OCI-LY7 (cell line): ENCODE data around the gene DGCR2. TPM values are rescaled to one million over a fixed set of nuclear protein-coding genes. Genes with fewer than 3 reads are reported as not detected.

Source experiments
- BruUV-seq: library from RNA; stranded (reverse); fragments of 400-500 nt; replicated peaks from 2 replicates; lab custom pipeline; 2021; lab: Mats Ljungman, UMichigan
- CTCF ChIA-PET: fragments of 300-600 bp; sonication (Branson Sonifier 250); formaldehyde crosslinking; loops from one replicate; lab custom pipeline; 2022; ENCODE audit warnings: antibody characterized with exemption; ENCODE audit not compliant: unreplicated experiment; lab: Charles Lee
- POLR2A ChIA-PET: fragments of 300-600 bp; sonication (Branson Sonifier 250); formaldehyde crosslinking; loops from one replicate; lab custom pipeline; 2022; ENCODE audit warnings: antibody characterized with exemption; lab: Charles Lee
- DNase-seq: peaks from one replicate; pipeline ENCODE4 v3.0.0-alpha.2; 2015; ENCODE audit warnings: low spot score
- H2AFZ ChIP-seq: fragments of 200-600 bp; sonication (generic), shearing (Covaris generic); 2 replicates; pipeline ENCODE4 v1.6.1; 2014; ENCODE audit warnings: mild to moderate bottlenecking, antibody characterized with exemption, low read length, moderate library complexity
- H3K27ac ChIP-seq: fragments of 200-600 bp; sonication (generic); 2 replicates; pipeline ENCODE4 v1.5.1; 2014; ENCODE audit warnings: mixed run types, low read depth, mild to moderate bottlenecking, moderate library complexity, low read length, inconsistent platforms; ENCODE audit not compliant: poor library complexity, severe bottlenecking
- H3K36me3 ChIP-seq: fragments of 200-600 bp; sonication (generic); 2 replicates; pipeline ENCODE4 v1.6.1; 2014; ENCODE audit warnings: mild to moderate bottlenecking, antibody characterized with exemption, low read length, moderate library complexity, mixed read lengths; ENCODE audit not compliant: insufficient read depth
- H3K4me1 ChIP-seq: fragments of 200-600 bp; sonication (generic); 2 replicates; pipeline ENCODE4 v1.5.1; 2014; ENCODE audit warnings: mild to moderate bottlenecking, low read length; ENCODE audit not compliant: insufficient read depth, poor library complexity, severe bottlenecking
- H3K4me2 ChIP-seq: fragments of 200-600 bp; sonication (generic); 2 replicates; pipeline ENCODE4 v1.6.1; 2014; ENCODE audit warnings: mild to moderate bottlenecking, low read length
- H3K4me3 ChIP-seq: fragments of 200-600 bp; sonication (generic); 2 replicates; pipeline ENCODE4 v1.5.1; 2014; ENCODE audit warnings: mild to moderate bottlenecking, low read depth, low read length; ENCODE audit not compliant: poor library complexity, severe bottlenecking
- H3K79me2 ChIP-seq: fragments of 200-600 bp; sonication (generic); 2 replicates; pipeline ENCODE4 v1.6.1; 2016; ENCODE audit warnings: low read depth, mild to moderate bottlenecking, low read length, moderate library complexity, mixed read lengths; ENCODE audit not compliant: insufficient read depth
- H3K9me2 ChIP-seq: fragments of 200-600 bp; sonication (generic); 2 replicates; pipeline ENCODE4 v1.6.1; 2016; ENCODE audit warnings: mild to moderate bottlenecking, low read length, mixed read lengths; ENCODE audit not compliant: insufficient read depth
- H3K9me3 ChIP-seq: fragments of 200-600 bp; sonication (generic); 2 replicates; pipeline ENCODE4 v1.6.1; 2014; ENCODE audit warnings: mild to moderate bottlenecking, mixed run types, low read length, mixed read lengths
- H4K20me1 ChIP-seq: fragments of 200-600 bp; sonication (generic); 2 replicates; pipeline ENCODE4 v1.6.1; 2014; ENCODE audit warnings: mild to moderate bottlenecking, antibody characterized with exemption, low read length, moderate library complexity, mixed read lengths; ENCODE audit not compliant: insufficient read depth
- CTCF ChIP-seq: fragments of 200-600 bp; sonication (generic); conservative IDR thresholded peaks from 2 replicates; pipeline ENCODE4 v1.5.1; 2014; ENCODE audit warnings: mild to moderate bottlenecking, antibody characterized with exemption, low read length, moderate library complexity, mixed read lengths
- EZH2phosphoT487 ChIP-seq: fragments of 200-600 bp; sonication (generic); IDR thresholded peaks from 2 replicates; pipeline ENCODE4 v1.6.1; 2018; ENCODE audit warnings: low read depth, borderline replicate concordance, mild to moderate bottlenecking, mixed run types, antibody characterized with exemption, low read length, moderate library complexity, mixed read lengths
- intact Hi-C: fragments of 100-400 bp; cut with micrococcal nuclease; formaldehyde crosslinking; loops from one replicate; pipeline ENCODE4 v1.10.0; 2022; ENCODE audit not compliant: unreplicated experiment
- total RNA-seq, 2 experiments: library from RNA; depleted of rRNA in 1 of 2; stranded (reverse); fragments of >200 nt in 1 of 2; shearing (Covaris generic) in 1 of 2; gene quantifications; 2 replicates each; pipeline ENCODE4 v1.2.3, GENCODE V29; 2014 to 2022

DGCR2 gene
- total RNA-seq, 2 experiments from 2014 or later, result 27.6 to 29.7 TPM

DNA sequence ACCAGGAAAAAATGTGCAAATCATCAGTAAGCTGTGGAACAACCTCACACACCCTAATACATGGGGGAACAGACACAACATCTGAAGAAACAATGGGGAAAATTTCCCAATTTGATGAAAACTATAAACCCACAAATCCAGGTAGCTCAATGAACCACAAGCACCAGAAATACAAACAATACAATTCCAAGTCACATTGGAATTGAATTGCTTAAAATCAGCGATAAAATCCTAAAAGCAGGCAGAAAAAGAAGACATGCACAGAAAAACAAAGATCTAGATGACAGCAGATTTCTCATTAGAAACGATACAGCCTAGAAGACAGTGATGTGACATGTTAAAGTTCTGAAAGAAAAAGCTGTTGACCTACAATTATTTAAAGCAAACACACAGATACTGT, 32.0 kb downstream of the DGCR2 start:
- H4K20me1 ChIP-seq, result peaks cover 8% of the 10 kb centered on the region; the same call in 1 of the 2 replicates
- intact Hi-C loops, result no loop called here
- no peak overlapping the region for H3K4me2 ChIP-seq
- no TSS peak for BruUV-seq
- H3K79me2 ChIP-seq, result no peaks in the 10 kb centered on the region; the same call in 1 of the 2 replicates
- POLR2A ChIA-PET, result interaction anchor here (0.6 to 0.7 kb wide), 2 partner anchors 40 to 1412 kb away, joined by 3 to 4 read pairs; no protein-coding TSS in a partner anchor
- no peaks in the 10 kb centered on the region for H3K9me3 ChIP-seq
- H3K4me1 ChIP-seq, result peaks cover 20% of the 10 kb centered on the region
- H2AFZ ChIP-seq, result no peak overlapping the region
- peaks cover 3% of the 10 kb centered on the region; the same call in 1 of the 2 replicates for H3K36me3 ChIP-seq
- CTCF ChIA-PET, result no interaction called here
- no peak overlapping the region for H3K27ac ChIP-seq
- no peak overlapping the region for H3K4me3 ChIP-seq
- no peaks in the 10 kb centered on the region for H3K9me2 ChIP-seq
- TF ChIP-seq EZH2phosphoT487 (no peak), CTCF (no peak)
- no peak for DNase-seq

DNA sequence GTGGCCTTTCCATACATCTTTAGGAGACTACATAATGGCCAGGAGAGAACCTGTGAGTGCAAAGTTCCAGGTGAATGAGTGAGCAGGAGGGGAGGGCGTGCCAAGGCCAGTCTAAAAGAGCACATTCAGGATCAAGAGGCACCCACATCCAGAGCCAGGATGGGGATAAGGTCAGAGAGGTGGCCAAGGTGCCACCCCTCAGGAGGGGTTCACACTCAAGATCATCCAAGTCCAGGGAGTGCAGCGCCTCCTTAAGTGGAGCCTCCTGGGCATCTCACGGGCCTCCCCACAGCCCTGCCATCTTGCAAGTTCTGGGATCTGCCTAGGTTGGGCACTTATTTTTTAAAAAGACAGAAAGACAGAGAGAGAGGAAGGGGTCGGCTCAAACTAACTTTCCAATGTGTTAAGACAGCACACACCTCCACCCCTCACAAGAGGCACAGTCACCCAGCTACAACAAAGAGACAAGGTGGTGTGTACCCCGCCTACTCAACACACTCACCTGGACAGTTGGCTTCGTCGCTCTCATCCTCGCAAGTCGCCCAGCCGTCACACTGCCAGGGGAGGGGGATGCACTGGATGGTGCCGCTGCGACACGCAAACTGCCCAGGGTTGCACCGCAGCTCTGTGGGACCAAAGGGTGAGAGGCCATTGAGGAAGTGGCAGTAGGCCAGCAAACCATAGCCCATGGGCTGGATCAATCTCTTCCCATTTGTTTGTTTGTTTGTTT, 33.2 kb downstream of the DGCR2 start:
- Histone ChIP-seq H3K27ac (no peak overlapping the region), H3K4me1 (peaks cover 24% of the 10 kb centered on the region), H3K4me2 (no peak overlapping the region), H3K9me3 (no peaks in the 10 kb centered on the region), H3K9me2 (no peaks in the 10 kb centered on the region), H3K4me3 (no peak overlapping the region), H3K36me3 (no peaks in the 10 kb centered on the region; the same call in 1 of the 2 replicates), H4K20me1 (peaks cover 8% of the 10 kb centered on the region; the same call in 1 of the 2 replicates), H3K79me2 (no peaks in the 10 kb centered on the region; the same call in 1 of the 2 replicates), H2AFZ (no peak overlapping the region)
- no TSS peak for BruUV-seq
- CTCF ChIA-PET, result no interaction called here
- TF ChIP-seq CTCF (no peak), EZH2phosphoT487 (no peak)
- POLR2A ChIA-PET, result interaction anchor here (0.6 kb wide), 1 partner anchor 38 kb away, joined by 3 read pairs; no protein-coding TSS in a partner anchor
- no peak for DNase-seq
- intact Hi-C loops, result no loop called here

GRCh38 chr22:19086896-19087295, 35.3 kb downstream of the DGCR2 start:
- H3K36me3 ChIP-seq, result peaks cover 7% of the 10 kb centered on the region; the same call in 1 of the 2 replicates
- peaks cover 24% of the 10 kb centered on the region for H3K4me1 ChIP-seq
- no peak overlapping the region for H2AFZ ChIP-seq
- no peak overlapping the region for H3K27ac ChIP-seq
- H3K9me3 ChIP-seq, result no peaks in the 10 kb centered on the region
- intact Hi-C loops, result no loop called here
- DNase-seq, result no peak
- no TSS peak for BruUV-seq
- TF ChIP-seq EZH2phosphoT487, result no peak
- TF ChIP-seq CTCF, result no peak
- H3K79me2 ChIP-seq, result no peaks in the 10 kb centered on the region; the same call in 1 of the 2 replicates
- ChIA-PET POLR2A (no interaction called here), CTCF (interaction anchor here (0.6 kb wide), 1 partner anchor 41 kb away, joined by 3 read pairs; no protein-coding TSS in a partner anchor)
- H3K4me2 ChIP-seq, result peak overlapping the region; percentile 91; the same call in 1 of the 2 replicates
- H3K9me2 ChIP-seq, result no peaks in the 10 kb centered on the region
- H3K4me3 ChIP-seq, result no peak overlapping the region
- H4K20me1 ChIP-seq, result peaks cover 8% of the 10 kb centered on the region; the same call in 1 of the 2 replicates
